Epithelial cell of prostate (primary cell): ENCODE data around the gene SERPINH1.
"Not testable (repeated sequence)": the region's sequence is repeated elsewhere in the genome, so short reads cannot be mapped to it uniquely, and the experiment has no call there.

Source experiments
- DNase-seq: peaks from one replicate; pipeline ENCODE4 v3.0.0-alpha.2; 2011; ENCODE audit warnings: low read depth, low spot score
- H3K27ac ChIP-seq: fragments of 450-650 bp; 2 replicates; pipeline ENCODE4 v1.5.1; 2017; ENCODE audit warnings: mild to moderate bottlenecking

The SERPINH1 gene

GRCh38 chr11:75570559-75571139 is 8.6 kb downstream of the SERPINH1 start:
- no peak overlapping the region for H3K27ac ChIP-seq
- no peak for DNase-seq

GRCh38 chr11:75571625-75572024 is 9.6 kb downstream of the SERPINH1 start:
- DNase-seq = no peak
- H3K27ac ChIP-seq = no peak overlapping the region

- H3K27ac ChIP-seq = no peak overlapping the region
- DNase-seq = no peak
These were observed 10.7 kb downstream of the SERPINH1 start for GRCh38 chr11:75572744-75573143.

GRCh38 chr11:75574698-75575602 is 12.9 kb downstream of the SERPINH1 start:
- DNase-seq = no peak
- H3K27ac ChIP-seq = no peak overlapping the region

DNA sequence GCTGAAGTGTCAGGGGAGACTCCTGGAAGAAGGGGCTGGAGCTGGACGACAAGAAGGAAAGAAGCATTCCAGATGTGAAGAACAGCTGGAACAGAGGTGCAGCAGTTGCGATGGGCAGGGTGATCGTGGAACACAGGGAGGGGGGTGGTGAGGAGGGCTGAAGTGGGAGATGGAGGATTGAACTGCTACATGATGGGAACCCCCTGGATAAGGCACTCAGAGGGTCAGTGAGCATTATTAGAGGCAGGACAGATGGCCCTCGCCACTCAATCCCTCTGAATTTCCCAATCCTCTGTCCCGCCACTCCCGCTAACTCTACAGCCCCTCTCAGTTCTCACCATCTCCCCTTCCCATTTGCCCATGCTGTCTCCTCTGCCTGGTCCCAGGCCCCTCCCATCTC is 14.0 kb downstream of the SERPINH1 start:
- H3K27ac ChIP-seq = no peak overlapping the region
- no peak for DNase-seq

GRCh38 chr11:75576499-75576918 is 14.5 kb downstream of the SERPINH1 start:
- H3K27ac ChIP-seq = no peak overlapping the region
- no peak for DNase-seq

DNA sequence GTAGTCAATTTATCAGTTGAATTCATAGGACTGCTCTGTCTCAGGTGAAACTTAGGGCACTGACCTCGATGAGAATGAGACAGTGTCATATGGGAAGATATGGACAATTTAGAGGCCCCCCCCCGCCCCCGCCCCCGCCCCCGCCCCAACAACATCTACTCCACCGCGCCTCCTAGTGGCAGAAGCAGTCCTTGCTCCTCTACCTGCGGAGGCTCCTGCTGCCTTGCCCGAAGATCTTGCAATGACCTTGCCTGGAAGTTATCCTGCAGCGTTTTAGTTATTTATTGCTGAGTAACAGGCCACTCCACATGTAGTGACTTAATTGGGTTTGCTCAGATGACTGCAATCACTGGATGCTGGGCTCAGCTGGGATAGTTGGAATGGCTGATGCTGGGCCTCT is 15.2 kb downstream of the SERPINH1 start:
- no peak for DNase-seq

DNA sequence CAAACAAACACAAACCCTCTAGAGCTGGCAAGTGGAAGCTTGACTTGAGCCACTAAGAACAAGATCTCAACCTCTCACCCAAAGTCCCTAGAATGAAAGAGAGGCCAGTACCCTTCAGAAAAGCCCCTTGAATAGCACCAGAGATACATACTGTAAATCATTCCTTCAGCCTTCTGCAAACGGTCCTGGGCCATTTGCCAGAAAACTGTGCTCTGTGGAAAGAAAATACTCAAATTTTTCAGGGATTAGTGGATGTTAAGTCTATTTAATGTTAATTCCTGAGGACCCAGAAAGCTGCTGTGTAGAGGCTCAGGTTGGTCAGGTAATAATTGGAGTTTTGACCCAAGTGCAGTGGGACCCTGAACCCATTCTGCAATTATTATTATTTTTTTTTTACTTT is 16.9 kb downstream of the SERPINH1 start:
- DNase-seq = no peak
- no peak overlapping the region for H3K27ac ChIP-seq

More for the DNA sequence above, 15.2 kb downstream of the SERPINH1 start:
- no peak overlapping the region for H3K27ac ChIP-seq

- H3K27ac ChIP-seq = no peak overlapping the region
- no peak for DNase-seq
These were observed 17.8 kb downstream of the SERPINH1 start for GRCh38 chr11:75579841-75580240.

DNA sequence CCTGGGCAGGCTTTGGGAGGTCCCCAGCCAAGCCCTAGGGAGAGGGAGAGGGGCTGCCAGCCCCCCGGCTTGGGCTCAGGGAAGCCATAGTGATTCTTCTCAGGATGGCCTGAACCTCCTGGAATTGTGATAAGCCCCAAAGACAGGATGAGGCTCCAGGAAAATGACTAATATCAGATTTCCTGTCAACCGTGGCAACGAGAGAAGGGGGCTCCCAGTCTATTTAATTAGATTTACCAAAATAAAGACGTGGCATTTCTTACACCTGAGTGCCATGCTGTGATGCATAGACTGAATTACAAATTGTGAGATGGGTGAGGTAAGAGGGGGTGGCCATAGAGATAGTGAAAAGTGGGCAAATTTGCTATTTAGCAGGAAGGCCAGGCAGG is 20.4 kb downstream of the SERPINH1 start:
- no peak overlapping the region for H3K27ac ChIP-seq
- no peak for DNase-seq

DNA sequence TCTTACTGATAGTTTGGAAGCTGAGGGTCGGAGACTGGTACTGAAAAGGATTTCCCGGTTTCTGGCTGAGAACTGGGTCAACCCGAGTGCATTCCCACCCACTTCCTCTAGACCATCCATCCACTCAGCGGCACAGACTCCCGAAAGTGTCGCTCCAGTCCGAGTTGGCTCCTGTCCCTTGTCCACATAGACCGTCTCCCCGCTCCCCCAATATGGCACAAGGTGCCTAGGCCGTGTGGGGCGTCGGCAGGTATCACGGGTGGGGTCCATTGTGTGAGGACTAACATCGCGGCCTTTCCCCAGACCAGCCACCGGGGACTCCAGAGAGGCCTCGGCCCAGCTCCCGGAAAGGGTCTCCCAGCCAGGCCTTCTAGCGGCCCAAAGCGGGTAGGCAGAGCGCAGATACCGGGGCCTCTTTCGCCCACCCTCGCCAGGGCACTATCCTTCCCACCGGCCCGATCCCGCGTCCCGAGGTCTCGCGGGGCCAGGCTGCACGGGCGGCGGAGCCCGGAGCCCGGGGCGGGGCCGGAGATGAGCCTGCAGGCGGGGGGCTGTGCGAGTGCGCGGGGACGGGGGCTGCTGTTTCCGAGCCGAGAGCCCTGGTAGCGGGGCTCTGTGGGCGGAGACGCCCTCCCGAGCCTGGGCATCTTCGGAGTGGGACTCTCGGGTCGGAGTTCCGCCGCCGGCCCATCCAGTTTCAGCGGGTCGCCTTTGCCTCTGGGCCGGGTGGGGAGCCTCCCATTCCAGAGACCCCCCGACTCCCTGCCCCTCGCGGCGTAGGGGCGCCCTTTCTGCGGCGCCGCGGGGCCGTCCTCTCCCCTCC is 21.1 kb downstream of the SERPINH1 start:
- DNase-seq = no peak
- peak overlapping the region; percentile 11 for H3K27ac ChIP-seq

DNA sequence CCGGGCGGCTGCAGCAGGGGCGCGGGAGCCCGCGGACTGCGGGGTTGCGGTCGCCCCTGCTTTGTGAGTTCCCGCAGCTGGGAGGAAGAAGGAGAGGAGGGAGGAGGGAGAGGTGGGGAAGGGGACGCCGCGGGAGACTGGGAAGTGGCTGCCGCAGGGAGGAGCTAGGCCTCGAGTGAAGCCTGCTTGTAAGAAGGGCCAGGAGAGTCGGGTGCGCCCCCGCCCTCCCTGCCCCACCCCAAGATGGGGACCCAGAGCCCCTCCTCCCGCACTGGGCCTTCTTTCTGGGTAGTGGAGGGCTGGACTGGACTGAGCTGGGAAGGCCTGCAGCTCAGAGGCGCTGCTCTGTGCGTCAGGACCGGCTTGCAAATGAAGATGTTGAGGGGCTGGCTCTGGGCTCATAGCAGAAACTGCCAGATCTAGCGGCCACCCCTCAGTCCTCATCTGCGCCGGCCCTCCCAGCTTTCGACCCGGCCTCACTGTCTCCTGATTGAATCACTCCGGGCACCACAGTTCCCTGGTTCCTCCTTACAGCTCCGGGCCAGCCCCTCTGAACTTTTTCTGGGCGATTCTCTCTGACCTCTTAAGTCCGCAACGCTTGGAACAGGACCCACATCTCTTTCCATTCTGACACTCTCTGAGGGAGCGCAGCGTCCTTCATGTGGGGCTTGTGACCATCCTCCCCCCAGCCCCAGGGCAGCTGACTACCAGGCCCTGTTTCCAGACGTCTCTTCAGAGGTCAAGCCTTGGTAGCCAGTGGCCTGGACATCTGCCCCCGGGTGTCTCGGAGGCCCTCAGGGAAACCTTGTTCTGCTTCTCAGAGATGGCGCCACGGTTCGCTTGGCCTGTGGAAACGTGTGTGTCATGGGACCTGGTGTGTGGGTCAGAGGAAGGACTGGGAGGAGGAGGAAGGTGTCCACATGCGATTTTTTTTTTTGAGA is 21.9 kb downstream of the SERPINH1 start:
- no peak for DNase-seq
- H3K27ac ChIP-seq = peak overlapping the region; percentile 11

DNA sequence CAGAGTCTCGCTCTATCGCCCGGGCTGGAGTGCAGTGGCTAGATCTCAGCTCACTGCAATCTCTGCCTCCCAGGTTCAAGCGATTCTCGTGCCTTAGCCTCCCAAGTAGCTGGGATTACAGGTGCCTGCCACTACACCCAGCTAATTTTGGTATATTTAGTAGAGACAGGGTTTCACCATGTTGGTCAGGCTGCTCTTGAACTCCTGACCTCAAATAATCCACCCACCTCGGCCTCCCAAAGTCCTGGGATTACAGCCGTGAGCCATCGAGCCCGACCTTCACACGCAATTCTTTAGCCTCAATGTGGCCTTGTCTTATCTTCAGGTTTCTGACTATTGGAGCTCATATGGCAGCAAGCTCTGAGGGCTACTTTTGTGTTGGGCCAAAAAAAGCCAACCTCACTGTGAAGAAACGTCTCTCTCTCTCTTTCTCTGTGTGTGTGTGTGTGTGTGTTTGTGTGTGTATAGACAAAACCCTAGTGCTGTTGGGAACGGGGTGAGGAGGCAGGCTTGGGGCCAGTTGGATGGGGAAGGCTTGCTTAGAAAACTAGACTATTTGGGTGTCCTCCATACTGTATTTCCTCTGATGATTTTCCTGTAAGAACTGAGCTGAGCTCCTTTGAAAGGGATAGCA is 22.7 kb downstream of the SERPINH1 start:
- DNase-seq, H3K27ac ChIP-seq: not testable (repeated sequence)

- no peak for DNase-seq
- H3K27ac ChIP-seq = no peak overlapping the region
These were observed 23.2 kb downstream of the SERPINH1 start for GRCh38 chr11:75585293-75585670.

DNA sequence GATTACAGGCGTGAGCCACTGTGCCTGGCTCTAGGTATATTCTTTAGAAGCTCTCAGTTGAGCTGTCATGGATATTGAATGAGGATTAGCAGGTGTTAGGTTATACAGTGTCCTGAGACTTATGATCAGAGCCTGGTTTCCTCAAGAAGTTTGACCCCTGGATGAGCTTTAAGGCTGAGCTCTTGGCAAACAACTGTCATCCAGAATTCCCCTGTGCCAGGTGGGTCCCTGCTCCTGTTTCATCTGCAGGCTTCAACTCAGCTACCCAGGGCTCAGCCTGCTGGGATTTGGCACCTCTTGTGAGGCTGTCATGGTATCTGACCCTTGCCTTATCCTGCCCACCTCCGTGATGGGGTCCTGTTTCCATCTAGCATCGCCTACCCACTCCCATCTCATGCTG is 24.3 kb downstream of the SERPINH1 start:
- H3K27ac ChIP-seq = no peak overlapping the region
- DNase-seq = no peak

DNA sequence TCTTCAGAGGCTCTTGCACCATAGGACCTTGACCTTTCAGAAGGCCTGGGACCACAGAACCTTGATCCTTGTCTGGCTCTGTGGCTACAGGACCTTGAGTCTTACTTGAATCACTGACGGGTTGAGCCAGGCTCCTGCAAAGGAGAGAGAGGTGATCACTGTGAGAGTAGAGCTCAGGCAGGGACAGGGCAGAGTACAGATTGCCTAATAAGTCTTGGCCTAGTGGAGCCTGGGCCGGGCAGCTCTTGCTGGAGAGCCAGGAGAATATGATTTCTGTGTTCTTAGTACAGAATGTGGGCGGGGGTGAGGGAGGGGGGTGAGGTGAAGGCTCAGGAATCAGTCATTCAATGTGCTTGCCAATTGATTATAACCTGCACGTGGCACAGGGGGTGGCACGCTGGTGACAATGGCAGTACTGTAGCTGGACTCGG is 26.0 kb downstream of the SERPINH1 start:
- DNase-seq = no peak

GRCh38 chr11:75589051-75589450 is 27.0 kb downstream of the SERPINH1 start:
- DNase-seq = no peak
- H3K27ac ChIP-seq = no peak overlapping the region

More for the DNA sequence above, 26.0 kb downstream of the SERPINH1 start:
- no peak overlapping the region for H3K27ac ChIP-seq

GRCh38 chr11:75589933-75590332 is 27.9 kb downstream of the SERPINH1 start:
- no peak overlapping the region for H3K27ac ChIP-seq
- DNase-seq = no peak

DNA sequence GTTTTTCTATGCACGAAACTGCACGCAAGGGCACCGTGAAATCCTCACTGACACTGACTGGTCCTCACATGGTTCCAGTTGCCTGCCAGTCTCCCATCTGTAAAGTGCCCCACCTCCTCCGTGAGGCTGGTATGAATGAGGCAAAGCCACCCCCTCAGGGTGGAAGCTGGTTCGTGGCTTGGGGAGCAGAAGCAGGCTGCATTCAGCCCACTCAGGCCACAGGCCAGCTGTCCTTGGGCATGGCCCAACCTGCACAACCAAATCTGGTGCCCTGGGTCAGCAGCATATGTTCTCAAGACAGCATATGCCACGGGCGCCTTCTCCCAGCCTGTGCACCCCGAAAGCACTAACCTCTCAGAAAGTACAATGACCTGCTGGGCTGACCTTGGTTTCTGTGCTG is 29.3 kb downstream of the SERPINH1 start:
- DNase-seq = no peak
- H3K27ac ChIP-seq = no peak overlapping the region
